C4-2B (cell line): ENCODE results near the gene EME1.

Experiments
- CTCF ChIP-seq: fragments of 450-650 bp; conservative IDR thresholded peaks from 2 replicates; pipeline ENCODE4 v1.5.1; 2017; ENCODE audit warnings: mild to moderate bottlenecking
- ZFX ChIP-seq: fragments of 450-650 bp; IDR thresholded peaks from 2 replicates; pipeline ENCODE4 v1.6.1; 2017

- TF ChIP-seq CTCF (no peak), ZFX (no peak)
Measured at GRCh38 chr17:50375858-50376538, 3.0 kb downstream of the EME1 start.
